Adrenal gland (tissue), 12 donors: ENCODE results near the gene POLR3K. TPM values are rescaled to one million over a fixed set of nuclear protein-coding genes. Genes with fewer than 3 reads are reported as not detected.
"Not testable (repeated sequence)": the region's sequence is repeated elsewhere in the genome, so short reads cannot be mapped to it uniquely, and the experiment has no call there.

Source experiments
- DNase-seq, 7 donors: peaks; one replicate each; pipeline ENCODE4 v3.0.0-alpha.2; 2019 to 2020
- H3K27ac ChIP-seq, 5 donors: fragments of 200-600 bp; sonication (generic) in 4 of 5; 1 replicate in 3 of 5; 2 replicates in 2 of 5; pipeline versions ENCODE4 v1.5.1 to v1.8.0; 2016 to 2020; ENCODE audit warnings: mild to moderate bottlenecking in 1 of 5
- H3K27me3 ChIP-seq: fragments of 200-600 bp; 2 replicates; pipeline ENCODE4 v1.8.0; 2021
- H3K36me3 ChIP-seq, 2 donors: fragments of 200-600 bp; replicated peaks in 1 of 2; 1 replicate in 1 of 2; 2 replicates in 1 of 2; pipeline versions ENCODE4 v1.5.1 to v1.8.0; 2018 to 2022
- H3K4me1 ChIP-seq, 2 donors: fragments of 200-600 bp; replicated peaks in 1 of 2; 1 replicate in 1 of 2; 2 replicates in 1 of 2; pipeline versions ENCODE4 v1.5.1 to v1.8.0; 2018 to 2021
- H3K4me3 ChIP-seq, 4 donors: fragments of 200-600 bp; sonication (generic) in 3 of 4; one replicate each; pipeline ENCODE4 v1.5.1; 2016 to 2018
- H3K9me3 ChIP-seq, 3 donors: fragments of 200-600 bp; sonication (generic) in 1 of 3; replicated peaks in 1 of 3; 1 replicate in 2 of 3; 2 replicates in 1 of 3; pipeline versions ENCODE4 v1.5.1 to v1.8.0; 2016 to 2021
- CTCF ChIP-seq, 6 experiments: fragments of 450-650 bp in 4 of 6; fragments of 200-600 bp in 2 of 6; sonication (generic) in 1 of 6; IDR thresholded peaks; 1 replicate in 5 of 6; 2 replicates in 1 of 6; pipeline versions ENCODE4 v1.5.1 to v1.8.0; 2016 to 2021; ENCODE audit warnings: antibody characterized with exemption in 6 of 6, mild to moderate bottlenecking in 2 of 6, moderate library complexity in 1 of 6
- POLR2A ChIP-seq, 2 donors: fragments of 450-650 bp; IDR thresholded peaks; one replicate each; pipeline ENCODE4 v1.6.1; 2017; ENCODE audit warnings: antibody characterized with exemption in 2 of 2, mild to moderate bottlenecking in 2 of 2, moderate library complexity in 1 of 2
- WGBS, 4 donors: extraction: QIAGEN DNeasy Blood & Tissue Kit in 2 of 4; methylation state at CpG; one replicate each; pipeline versions ENCODE4 v1.1.5 to v1.1.7; 2013 to 2017; 5-methylcytosine and 5-hydroxymethylcytosine counted together
- intact Hi-C, 2 donors: fragments of 100-400 bp; cut with DNase I; formaldehyde crosslinking; loops; one replicate each; pipeline versions ENCODE4 v1.14.1 to v1.15.0; 2022 to 2023
- polyA plus RNA-seq, 3 donors: library from polyadenylated mRNA; stranded (reverse); fragments of 200-250 nt in 2 of 3; fragments of 350-450 nt in 1 of 3; fragmentation: Illumina TruSeq in 1 of 3; extraction: RNeasy Lipid Tissue Mini Kit (QIAGEN cat#74804) in 1 of 3; gene quantifications; one replicate each; pipeline ENCODE4 v1.2.3, GENCODE V29; 2013 to 2014
- total RNA-seq, 9 donors: library from RNA; depleted of rRNA in 4 of 9; stranded (reverse); fragments of >200 nt in 4 of 9; fragments of 120-200 nt in 1 of 9; fragmentation: NEBNext Ultra II Directional in 1 of 9; extraction: Animal tissue kit (Norgen Biotek cat#: 25700) in 1 of 9; gene quantifications; one replicate each; pipeline versions ENCODE4 v1.1.0 to v1.2.4, GENCODE V29; 2013 to 2023
- donor health status: healthy with polysubstance abuse.
- donor health status: Bipolar disorder and iron deficiency.
- donor health status: DM: yes; HTN: yes; CAD: no.
- donor health status: DM: no; HTN: no; CAD: no.
- donor health status: DM: no; HTN: no; CAD: no.
- donor health status: DM: yes; HTN: yes; CAD: no.

The POLR3K gene
- total and polyA plus RNA-seq, 12 donors, result 3.6 to 21.4 (median 8.6) TPM

- TF ChIP-seq POLR2A (IDR thresholded peaks at IDR 0.05) (no peak), CTCF (IDR thresholded peaks at IDR 0.05) (no peak)
- WGBS, 4 donors, result 84 to 92% (median 89%) methylated on average over 11 to 21 of the region's 21 CpGs
- DNase-seq, result peak in 2 of 7 donors; percentile 5 to 27
- Histone ChIP-seq H3K4me1 (no peaks in the 10 kb centered on the region), H3K36me3 (no peaks in the 10 kb centered on the region), H3K9me3 (no peaks in the 10 kb centered on the region), H3K4me3 (no peak overlapping the region), H3K27ac (no peak overlapping the region), H3K27me3 (no peaks in the 10 kb centered on the region)
- intact Hi-C loops, result no loop called here
Measured at GRCh38 chr16:33877-34647, 19.3 kb downstream of the POLR3K start.

- DNase-seq, result peak in 2 of 7 donors; percentile 5 to 13
- H3K27ac ChIP-seq, H3K27me3 ChIP-seq, intact Hi-C loops, H3K9me3 ChIP-seq, H3K4me3 ChIP-seq, H3K4me1 ChIP-seq, H3K36me3 ChIP-seq: not testable (repeated sequence)
- 76 to 86% (median 82%) methylated on average over 1 to 4 of the region's 8 CpGs for WGBS, 4 donors
Measured at GRCh38 chr16:33154-33876, 20.1 kb downstream of the POLR3K start.

- intact Hi-C loops, H3K9me3 ChIP-seq, H3K36me3 ChIP-seq, H3K4me3 ChIP-seq, H3K27me3 ChIP-seq, H3K27ac ChIP-seq, H3K4me1 ChIP-seq: not testable (repeated sequence)
- WGBS, 4 donors, result 62 to 100% (median 74%) methylated on average over 1 to 5 of the region's 7 CpGs; no CpG with 5 or more reads in 1 of the 4 donors
- peak in 2 of 7 donors; percentile 2 to 11 for DNase-seq
Measured at GRCh38 chr16:30627-31026, 22.8 kb downstream of the POLR3K start.

GRCh38 chr16:25926-26348 is 27.5 kb downstream of the POLR3K start:
- H3K27me3 ChIP-seq, DNase-seq, intact Hi-C loops, H3K36me3 ChIP-seq, H3K4me3 ChIP-seq, H3K4me1 ChIP-seq, H3K9me3 ChIP-seq, H3K27ac ChIP-seq: not testable (repeated sequence)
- 50 to 86% (median 52%) methylated on average over 2 of the region's 5 CpGs; no CpG with 5 or more reads in 1 of the 4 donors for WGBS, 4 donors

GRCh38 chr16:24151-24550 is 29.3 kb downstream of the POLR3K start:
- H3K36me3 ChIP-seq, intact Hi-C loops, H3K27me3 ChIP-seq, H3K4me1 ChIP-seq, H3K27ac ChIP-seq, H3K4me3 ChIP-seq, H3K9me3 ChIP-seq: not testable (repeated sequence)
- 90 to 95% (median 91%) methylated on average over 7 to 16 of the region's 22 CpGs; no CpG with 5 or more reads in 1 of the 4 donors for WGBS, 4 donors
- peak in 2 of 7 donors; percentile 12 to 27 for DNase-seq

GRCh38 chr16:20886-21285 is 32.5 kb downstream of the POLR3K start:
- H3K36me3 ChIP-seq, result not testable (repeated sequence)

GRCh38 chr16:17062-17765 is 36.2 kb downstream of the POLR3K start:
- H3K27ac ChIP-seq, H3K4me3 ChIP-seq, H3K27me3 ChIP-seq, H3K4me1 ChIP-seq, H3K9me3 ChIP-seq, H3K36me3 ChIP-seq, intact Hi-C loops: not testable (repeated sequence)
- WGBS, 4 donors, result 76 to 100% (median 94%) methylated on average over 1 to 19 of the region's 20 CpGs
- DNase-seq, result peak in 2 of 7 donors; percentile 13 to 33

More at GRCh38 chr16:20886-21285, 32.5 kb downstream of the POLR3K start:
- intact Hi-C loops, H3K27ac ChIP-seq, H3K9me3 ChIP-seq, H3K27me3 ChIP-seq, H3K4me3 ChIP-seq, H3K4me1 ChIP-seq: not testable (repeated sequence)
- 87 to 93% (median 89%) methylated on average over 12 of the region's 12 CpGs for WGBS, 4 donors
- peak in 2 of 7 donors; percentile 4 to 39 for DNase-seq
